Stimulated activated CD8-positive, alpha-beta memory T cell treated with anti-CD3 and anti-CD28 coated beads, Interleukin-12 subunit alpha, Interleukin-12 subunit beta, amount 100 ng/mL, for 24 hours (primary cell): ENCODE data around the gene CYP2D6.
A peak's percentile ranks its signal among the peaks of the same experiment; 100 is the strongest.
"Not testable (repeated sequence)": the region's sequence is repeated elsewhere in the genome, so short reads cannot be mapped to it uniquely, and the experiment has no call there.

Source experiments
- DNase-seq: peaks from one replicate; pipeline ENCODE4 v3.0.0-alpha.2; 2020; ENCODE audit errors: extremely low read depth

Gene CYP2D6

DNA sequence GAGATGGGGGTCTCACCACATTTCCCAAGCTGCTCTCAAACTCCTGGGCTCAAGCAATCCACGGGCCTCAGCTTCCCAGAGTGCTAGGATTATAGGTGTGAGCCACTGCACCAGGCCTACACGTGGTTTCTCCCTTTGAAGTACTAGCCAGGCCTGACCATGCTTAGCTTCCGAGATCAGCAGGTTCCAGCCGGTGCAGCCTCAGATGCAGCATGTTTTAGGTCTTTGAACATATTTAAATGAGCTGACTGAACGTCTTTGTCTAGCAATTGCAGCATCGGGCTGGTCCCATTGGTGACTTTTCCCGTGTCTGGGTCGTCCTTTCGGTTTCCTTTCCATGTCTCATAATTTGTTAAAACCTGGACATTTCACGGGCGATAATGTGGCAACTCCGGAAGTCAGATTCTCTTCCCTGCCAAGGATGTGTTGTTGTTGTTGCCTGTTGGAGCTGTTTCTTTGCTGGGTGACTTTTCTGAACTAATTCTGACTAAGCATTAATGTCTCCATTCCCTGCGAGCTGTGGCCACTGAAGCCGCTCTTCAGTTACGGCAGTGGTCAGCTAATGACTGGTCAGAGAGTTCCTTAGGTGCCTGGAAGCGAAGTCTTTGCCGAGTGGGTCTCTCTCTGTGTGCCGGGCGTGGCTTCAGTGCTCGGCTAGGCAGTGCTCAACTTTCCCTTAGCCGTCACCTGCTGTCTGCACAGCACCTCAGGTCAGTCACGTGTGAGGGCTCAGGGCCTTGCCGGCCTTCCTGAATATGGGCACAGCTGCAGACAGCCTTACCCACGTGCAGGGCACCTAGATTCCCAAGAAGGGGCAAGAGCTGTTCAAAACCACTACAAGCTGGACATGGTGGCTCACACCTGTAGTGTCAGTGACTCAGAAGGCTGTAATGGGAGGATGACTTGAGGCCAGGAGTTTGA is 3.8 kb upstream of the CYP2D6 start:
- no peak for DNase-seq

DNA sequence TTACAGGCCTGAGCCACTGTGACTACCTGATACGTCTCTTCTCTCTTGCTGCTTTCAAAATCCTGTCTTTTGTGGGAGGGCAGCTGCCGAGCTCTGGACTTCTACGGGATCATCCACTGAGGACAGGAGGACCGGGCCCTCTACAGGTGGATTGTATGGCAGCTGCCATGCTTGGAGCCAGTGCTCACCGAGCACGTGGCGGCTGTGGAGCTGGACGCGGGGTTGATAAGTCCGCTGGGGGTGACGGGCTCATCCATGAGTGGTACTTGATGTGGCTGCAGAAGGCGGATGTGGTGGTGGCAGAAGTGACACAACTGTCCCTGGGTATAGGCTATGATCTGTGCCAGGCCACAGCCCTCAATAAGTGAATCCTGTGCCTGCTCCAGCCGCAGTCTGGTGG is 1.8 kb upstream of the CYP2D6 start:
- DNase-seq: no peak

DNA sequence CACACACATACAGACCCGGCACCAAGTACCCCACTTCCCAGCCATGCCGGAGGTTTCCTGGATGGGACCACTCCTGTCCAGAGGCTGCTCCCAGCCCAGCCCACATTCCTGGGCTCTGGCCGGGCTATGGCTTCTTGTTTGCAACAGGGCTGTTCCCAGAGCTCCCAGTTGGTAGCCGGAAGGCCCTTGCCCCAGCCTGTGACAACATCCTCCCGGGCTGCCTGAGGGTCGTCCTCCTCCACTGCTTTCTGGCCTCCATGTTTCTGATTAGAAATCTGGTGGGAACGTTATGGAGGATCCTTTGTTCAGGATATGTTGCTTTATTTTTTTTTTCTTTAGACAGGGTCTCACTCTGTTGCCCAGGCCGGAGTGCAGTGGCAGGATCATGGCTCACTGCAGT is 952 bp upstream of the CYP2D6 start:
- no peak for DNase-seq

DNA sequence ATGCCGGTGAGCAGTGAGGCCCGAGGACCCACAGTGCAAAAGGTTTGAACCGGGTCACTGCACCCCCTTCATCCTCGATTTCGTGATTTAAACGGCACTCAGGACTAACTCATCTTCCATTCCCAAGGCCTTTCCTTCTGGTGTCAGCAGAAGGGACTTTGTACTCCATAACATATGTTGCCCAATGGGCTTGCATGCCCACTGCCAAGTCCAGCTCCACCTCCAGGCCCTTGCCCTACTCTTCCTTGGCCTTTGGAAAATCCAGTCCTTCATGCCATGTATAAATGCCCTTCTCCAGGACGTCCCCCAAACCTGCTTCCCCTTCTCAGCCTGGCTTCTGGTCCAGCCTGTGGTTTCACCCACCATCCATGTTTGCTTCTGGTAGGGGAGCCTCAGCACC is 428 bp downstream of the CYP2D6 start:
- DNase-seq: not testable (repeated sequence)

DNA sequence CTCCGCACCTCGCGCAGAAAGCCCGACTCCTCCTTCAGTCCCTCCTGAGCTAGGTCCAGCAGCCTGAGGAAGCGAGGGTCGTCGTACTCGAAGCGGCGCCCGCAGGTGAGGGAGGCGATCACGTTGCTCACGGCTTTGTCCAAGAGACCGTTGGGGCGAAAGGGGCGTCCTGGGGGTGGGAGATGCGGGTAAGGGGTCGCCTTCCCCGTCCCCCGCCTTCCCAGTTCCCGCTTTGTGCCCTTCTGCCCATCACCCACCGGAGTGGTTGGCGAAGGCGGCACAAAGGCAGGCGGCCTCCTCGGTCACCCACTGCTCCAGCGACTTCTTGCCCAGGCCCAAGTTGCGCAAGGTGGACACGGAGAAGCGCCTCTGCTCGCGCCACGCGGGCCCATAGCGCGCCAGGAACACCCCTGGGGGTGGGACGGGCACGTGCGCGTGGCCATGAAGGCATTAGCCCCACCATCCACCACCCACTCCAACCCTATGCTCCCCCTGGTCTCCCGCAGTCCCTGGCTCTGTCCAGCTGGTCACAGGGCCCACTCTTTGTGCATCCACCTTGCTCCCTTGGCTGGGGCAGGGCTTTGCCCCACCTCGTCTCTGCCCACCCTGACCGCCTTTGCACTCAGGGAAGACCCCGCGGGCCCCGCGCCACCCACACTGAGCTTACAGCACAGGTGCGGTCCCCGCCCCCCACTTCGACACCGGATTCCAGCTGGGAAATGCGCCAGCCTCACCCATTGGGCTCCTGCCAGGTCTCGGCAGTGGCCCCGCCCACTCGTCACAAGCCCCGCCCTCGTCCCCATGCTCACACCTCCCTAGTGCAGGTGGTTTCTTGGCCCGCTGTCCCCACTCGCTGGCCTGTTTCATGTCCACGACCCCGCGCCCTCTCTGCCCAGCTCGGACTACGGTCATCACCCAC is 1.6 kb downstream of the CYP2D6 start:
- not testable (repeated sequence) for DNase-seq

DNA sequence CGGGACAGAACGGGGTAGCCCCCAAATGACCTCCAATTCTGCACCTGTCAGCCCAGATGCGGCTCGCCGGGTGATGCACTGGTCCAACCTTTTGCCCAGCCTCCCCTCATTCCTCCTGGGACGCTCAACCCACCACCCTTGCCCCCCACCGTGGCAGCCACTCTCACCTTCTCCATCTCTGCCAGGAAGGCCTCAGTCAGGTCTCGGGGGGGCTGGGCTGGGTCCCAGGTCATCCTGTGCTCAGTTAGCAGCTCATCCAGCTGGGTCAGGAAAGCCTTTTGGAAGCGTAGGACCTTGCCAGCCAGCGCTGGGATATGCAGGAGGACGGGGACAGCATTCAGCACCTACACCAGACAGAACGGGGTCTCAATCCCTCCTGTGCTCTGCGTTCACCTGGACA is 2.6 kb downstream of the CYP2D6 start:
- not testable (repeated sequence) for DNase-seq

DNA sequence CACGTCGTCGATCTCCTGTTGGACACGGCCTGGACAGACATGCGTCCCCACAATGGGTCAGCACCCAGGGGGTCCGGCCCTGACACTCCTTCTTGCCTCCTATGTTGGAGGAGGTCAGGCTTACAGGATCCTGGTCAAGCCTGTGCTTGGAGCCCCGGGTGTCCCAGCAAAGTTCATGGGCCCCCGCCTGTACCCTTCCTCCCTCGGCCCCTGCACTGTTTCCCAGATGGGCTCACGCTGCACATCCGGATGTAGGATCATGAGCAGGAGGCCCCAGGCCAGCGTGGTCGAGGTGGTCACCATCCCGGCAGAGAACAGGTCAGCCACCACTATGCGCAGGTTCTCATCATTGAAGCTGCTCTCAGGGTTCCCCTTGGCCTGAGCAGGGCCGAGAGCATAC is 3.0 kb downstream of the CYP2D6 start:
- DNase-seq: no peak

DNA sequence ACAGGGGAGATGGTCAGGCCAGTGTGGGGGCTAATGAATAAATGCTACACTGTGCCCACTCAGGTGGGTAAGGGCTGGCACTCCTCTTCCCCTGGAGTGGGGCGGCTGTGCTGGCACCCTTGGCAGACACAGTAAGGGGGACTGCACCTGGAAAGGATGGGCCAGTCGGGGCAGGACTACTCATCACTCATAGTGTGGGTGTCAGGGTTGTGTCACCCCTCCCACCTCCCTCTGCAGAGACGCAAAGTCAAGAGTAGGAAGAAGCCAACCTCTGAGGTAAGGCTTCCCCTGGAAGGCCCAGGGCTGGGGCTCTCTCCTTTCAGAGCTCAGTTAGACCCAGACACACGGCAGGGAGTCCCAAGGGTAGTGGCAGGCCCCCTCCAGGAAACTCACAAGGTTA is 7.1 kb downstream of the CYP2D6 start:
- not testable (repeated sequence) for DNase-seq

DNA sequence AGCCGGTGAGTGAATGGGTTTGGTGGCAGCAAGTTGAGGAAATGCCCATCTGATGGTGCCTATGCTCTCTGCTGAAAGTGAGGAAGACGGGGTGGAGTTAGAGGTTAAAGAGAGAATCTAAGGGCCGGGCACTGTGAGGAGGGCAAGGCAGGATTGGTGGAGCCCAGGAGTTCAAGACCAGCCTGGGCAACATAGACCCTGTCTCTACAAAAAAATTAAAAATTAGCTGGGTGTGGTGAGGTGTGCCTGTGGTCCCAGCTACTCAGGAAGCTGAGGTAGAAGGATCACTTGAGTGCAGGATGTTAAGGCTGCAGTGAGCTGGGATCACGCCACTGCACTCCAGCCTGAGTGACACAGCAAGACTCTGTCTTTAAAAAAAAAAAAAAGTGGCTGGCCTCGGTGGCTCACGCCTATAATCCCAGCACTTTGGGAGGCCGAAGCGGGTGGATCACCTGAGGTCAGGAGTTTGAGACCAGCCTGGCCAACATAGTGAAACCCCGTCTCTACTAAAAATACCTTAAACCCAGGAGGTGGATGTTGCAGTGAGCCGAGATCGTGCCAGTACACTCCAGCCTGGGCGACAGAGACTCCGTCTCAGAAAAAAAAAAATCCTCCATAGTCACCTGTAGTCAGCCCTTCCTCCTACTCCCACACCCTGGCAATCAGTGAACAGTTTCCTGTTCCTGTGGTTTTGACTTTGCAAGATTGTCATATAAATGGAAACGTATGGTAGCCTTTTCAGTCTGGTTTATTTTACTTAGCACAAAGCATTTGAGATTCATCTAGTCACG is 10.2 kb downstream of the CYP2D6 start:
- DNase-seq: not testable (repeated sequence)

DNA sequence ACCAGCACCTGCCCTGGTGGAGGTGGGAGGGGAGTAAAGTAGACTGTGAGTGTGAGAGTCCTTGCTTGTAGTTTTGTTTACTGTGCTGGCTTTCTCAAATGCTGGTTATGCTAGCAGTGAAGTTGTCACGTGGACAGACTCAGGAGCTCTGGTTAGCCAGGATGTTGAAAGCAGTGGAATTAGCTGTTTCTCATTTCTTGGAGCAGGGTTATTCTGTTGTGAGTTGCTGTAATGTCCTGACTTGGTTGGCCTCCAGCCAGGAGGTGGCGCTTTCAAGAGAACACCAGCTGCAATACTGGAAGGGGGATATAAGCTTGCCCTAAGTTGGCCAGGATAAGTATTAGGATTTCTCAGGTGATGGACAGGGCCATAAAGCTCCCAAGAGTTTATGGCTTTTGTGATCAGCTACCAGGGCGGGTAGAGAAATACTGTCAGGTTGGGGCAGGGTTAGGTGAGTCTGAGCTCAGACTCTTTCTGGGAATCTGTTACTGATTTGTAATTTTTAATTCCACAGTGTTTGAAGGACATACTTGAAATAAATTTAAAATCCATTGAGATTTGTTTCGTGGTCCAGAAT is 13.7 kb downstream of the CYP2D6 start:
- DNase-seq: no peak

DNA sequence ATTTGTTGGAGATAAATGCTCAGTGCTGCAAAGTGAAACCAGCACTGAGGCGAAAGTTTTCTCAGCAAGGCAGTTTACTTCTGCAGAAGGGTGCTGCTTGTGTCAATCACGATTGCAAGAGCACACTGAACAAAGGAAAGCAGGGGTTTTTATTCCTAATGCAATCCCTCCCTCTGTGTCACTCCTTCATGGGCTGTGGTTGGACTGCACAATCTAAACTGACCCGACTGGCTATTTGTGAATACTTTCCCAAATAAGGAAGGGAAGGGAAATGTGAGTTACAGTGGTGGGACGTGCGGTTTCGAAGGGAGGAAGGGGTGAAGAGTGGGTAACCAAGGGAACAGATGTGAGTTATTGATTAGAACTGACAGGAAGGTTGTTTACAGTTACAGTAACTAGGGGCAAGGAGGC is 15.2 kb downstream of the CYP2D6 start:
- DNase-seq: not testable (repeated sequence)

DNA sequence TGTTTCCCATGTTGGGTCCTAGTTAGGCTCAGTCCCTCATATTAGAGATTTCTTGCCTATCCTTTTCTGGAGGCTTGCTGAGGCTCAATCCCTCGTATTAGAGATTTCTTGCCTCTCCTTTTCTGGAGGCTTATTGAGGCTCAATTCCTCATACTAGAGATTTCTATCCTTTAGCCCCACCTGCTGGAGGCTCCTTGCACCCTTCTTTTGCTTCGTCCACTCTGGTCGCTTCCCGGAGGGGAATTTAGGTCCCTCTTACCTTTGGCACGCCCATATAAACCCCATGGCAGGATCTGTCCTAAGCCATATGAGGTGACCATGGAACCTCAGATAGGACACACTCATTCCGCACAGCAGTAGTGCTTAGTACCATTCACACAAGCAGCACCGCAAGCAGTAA is 15.9 kb downstream of the CYP2D6 start:
- no peak for DNase-seq

DNA sequence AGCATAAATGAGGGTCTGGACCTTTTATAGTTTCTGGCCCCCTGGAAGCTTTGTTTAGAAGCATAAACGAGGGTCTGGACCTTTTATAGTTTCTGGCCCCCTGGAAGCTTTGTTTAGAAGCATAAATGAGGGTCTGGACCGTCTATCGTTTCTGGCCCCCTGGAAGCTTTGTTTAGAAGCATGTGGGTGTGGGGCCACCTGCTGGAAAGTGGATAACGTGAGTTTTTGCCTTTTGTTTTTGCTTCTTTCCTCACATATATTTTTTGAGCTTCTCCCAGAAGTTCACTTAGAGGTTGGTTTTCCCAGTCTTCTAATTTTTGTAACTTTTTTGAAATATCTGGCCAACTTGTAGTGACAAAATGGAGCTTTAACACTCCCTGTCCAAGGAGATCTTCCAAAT is 17.8 kb downstream of the CYP2D6 start:
- not testable (repeated sequence) for DNase-seq

DNA sequence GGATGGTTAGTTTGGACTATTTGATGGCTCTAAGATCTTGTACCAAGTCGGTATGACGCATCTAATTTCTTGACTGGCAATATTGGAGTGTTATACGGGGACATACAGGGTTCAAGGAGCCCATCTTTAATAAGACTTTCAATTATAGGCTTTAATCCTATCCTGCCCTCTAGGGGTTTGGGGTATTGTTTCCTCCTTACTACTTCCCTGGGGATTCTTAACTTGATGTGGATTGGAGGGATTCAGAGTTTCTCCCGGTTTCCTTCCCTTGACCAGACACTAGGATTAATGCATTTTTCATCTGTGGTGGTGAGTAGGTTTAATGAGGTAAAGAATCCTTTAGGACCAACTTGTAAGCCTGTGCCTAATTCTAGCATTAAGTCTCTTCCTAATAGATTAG is 18.8 kb downstream of the CYP2D6 start:
- no peak for DNase-seq

DNA sequence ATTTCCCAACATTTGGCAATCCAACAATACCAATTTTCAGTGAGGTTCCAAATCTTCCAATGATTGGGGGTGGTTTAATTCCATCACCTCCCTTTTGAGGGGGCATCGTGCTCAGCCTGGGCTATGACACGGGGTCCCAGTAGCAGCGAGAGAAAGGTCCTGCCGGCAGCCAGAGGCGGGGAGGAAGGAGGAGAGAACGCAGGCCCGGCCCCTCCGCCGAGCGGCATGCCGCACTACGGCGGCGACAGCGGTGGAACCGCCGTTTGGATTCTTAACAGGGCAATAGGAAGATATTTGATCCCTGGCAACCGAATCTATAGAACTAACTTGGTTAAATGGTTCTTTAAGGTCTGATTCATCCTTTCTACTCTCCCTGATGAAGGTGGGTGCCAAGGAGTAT is 21.8 kb downstream of the CYP2D6 start:
- DNase-seq: no peak

DNA sequence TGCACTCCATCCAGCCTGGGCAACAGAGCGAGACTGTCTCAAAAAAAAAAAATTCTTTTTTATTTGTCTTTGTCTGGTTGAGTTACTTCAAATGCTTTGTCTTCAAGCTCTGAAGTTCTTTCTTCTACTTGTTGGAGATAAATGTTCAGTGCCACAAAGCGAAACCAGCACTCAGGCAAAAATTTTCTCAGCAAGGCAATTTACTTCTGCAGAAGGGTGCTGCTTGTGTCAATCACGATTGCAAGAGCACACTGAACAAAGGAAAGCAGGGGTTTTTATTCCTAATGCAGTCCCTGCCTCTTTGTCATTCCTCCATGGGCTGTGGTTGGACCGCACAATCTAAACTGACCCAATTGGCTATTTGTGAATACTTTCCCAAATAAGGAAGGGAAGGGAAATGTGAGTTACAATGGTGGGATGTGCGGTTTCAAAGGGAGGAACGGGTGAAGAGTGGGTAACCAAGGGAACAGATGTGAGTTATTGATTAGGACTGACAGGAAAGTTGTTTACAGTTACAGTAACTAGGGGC is 26.2 kb downstream of the CYP2D6 start:
- not testable (repeated sequence) for DNase-seq

DNA sequence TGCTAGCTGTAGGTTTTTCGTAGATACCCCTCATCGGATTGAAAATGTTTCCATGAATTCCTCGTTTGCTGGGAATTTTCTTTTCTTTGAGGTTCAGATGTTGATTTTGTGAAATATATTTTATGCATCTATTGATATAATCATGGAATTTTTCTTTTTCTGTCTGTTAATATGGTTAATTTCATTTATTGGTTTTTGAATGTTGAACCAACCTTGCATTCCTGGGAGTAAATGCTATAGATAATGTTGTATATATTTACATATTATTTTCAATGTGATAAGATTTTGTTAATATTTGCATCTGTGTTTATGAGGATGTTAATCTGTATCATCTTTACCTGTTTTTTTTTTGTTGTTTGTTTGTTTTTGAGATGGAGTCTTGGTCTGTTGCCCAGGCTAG is 29.4 kb downstream of the CYP2D6 start:
- DNase-seq: no peak

DNA sequence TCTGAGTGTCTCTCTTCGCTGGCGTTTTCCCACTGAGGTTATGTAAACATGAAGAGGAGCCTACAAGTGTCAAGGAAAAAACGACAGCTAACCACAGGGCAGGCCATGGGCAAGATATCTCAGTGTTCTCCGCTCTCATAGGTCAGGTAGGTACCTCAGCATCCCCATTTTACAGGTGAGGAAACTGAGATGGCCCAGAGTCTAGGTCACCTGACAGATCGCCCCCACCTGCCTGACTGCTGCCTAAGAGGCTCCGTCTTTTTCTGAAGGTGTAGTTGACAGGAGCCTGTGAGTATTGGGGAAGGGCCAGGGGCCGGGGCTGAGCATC is 39.2 kb downstream of the CYP2D6 start:
- no peak for DNase-seq

DNA sequence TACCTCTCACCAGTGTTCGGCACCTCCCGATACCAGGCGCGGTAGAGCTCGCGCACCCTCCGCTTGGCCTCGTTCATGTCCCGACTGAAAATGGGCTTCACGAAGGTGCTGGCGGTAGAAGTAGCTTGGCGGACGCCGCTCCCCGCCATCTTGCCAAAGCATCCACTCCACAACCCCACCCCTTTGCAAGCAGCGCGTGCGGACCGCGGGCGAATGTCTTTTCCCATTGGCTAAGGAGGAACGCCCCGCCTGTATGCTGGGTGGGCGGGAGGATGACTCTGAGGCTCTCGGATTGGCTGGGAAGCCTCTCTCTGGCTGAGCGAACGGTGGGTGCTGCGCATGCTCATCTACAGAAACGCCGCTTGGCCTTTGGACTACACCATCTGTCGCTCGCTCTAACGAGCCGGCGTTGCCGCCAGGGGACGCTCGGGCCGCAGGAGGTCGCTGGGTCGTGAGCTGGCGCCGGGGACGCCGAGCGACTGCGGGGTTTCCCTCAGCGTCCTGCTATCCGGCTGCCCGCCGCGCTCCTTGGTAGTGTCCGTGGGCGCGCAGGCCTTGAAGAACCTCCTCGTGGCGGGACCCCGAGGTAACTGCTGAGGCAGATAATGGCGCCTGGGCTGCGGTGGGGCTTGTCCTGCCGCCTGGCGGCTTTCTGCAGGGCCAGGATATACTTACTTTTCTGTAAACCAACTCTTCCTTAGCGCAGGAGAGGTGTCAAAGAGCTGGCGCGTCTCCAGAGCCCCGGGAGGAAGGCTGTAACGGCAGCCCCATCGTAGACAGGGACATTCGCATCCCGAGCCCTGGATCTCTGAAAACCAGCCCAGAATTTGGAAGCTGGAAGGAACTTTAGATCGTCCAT is 39.8 kb downstream of the CYP2D6 start, which contains the start of gene NDUFA6:
Gene NDUFA6, minus strand, starts transcription at position 177 of the 859 bp plus-strand sequence. Its CDS starts 28 bp downstream, at position 149.
- DNase-seq: peak; percentile 95

DNA sequence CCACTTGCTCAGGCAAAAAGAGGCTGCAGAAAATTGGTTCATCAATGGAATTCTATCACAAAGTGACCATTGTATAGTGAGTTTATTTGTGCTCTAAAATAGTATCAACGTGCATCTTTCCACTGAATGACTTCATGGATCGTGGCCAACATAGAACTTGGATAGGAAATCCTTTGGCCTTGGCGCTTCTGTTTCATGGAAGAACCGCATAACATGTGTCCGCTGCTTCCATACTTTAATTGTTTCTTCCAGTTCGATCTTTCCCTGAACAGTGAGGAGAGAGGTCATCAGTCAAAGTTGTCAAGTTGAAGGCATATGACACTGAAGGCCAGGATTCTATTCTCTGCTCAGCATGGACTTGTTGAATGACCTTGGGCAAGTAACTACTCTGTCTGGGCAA is 44.6 kb downstream of the CYP2D6 start:
- no peak for DNase-seq
